H4 (cell line): ENCODE results near the gene WFS1. TPM values are rescaled to one million over a fixed set of nuclear protein-coding genes. Genes with fewer than 3 reads are reported as not detected.

Source experiments
- DNase-seq: peaks from one replicate; pipeline ENCODE4 v3.0.0-alpha.2; 2015; ENCODE audit warnings: low spot score
- total RNA-seq: library from RNA; depleted of rRNA; stranded (reverse); fragments of >200 nt; shearing (Covaris generic); gene quantifications from 2 replicates; pipeline ENCODE4 v1.2.3, GENCODE V29; 2014

WFS1 gene
- total RNA-seq, 1 experiment from 2014 or later = 32.6 TPM

GRCh38 chr4:6233929-6234328, 35.7 kb upstream of the WFS1 start:
- DNase-seq = no peak

- no peak for DNase-seq
Observed at GRCh38 chr4:6235012-6235411, 34.6 kb upstream of the WFS1 start.

GRCh38 chr4:6235901-6236640, 33.6 kb upstream of the WFS1 start:
- no peak for DNase-seq

GRCh38 chr4:6236816-6237390, 32.7 kb upstream of the WFS1 start:
- no peak for DNase-seq

- no peak for DNase-seq
Observed at GRCh38 chr4:6239486-6239885, 30.2 kb upstream of the WFS1 start.

- no peak for DNase-seq
Observed at GRCh38 chr4:6239968-6240367, 29.7 kb upstream of the WFS1 start.

GRCh38 chr4:6241062-6241845, 28.4 kb upstream of the WFS1 start:
- DNase-seq = no peak

- DNase-seq = no peak
Observed at GRCh38 chr4:6242271-6243029, 27.2 kb upstream of the WFS1 start.

GRCh38 chr4:6245246-6246169, 24.1 kb upstream of the WFS1 start:
- no peak for DNase-seq

GRCh38 chr4:6246170-6246634, 23.4 kb upstream of the WFS1 start:
- no peak for DNase-seq

- no peak for DNase-seq
Observed at GRCh38 chr4:6248394-6248793, 21.3 kb upstream of the WFS1 start.

GRCh38 chr4:6250235-6250983, 19.2 kb upstream of the WFS1 start:
- DNase-seq = peak; percentile 61

- no peak for DNase-seq
Observed at GRCh38 chr4:6250984-6251295, 18.7 kb upstream of the WFS1 start.

- no peak for DNase-seq
Observed at GRCh38 chr4:6251365-6251764, 18.3 kb upstream of the WFS1 start.

- no peak for DNase-seq
Observed at GRCh38 chr4:6252051-6252450, 17.6 kb upstream of the WFS1 start.

- DNase-seq = no peak
Observed at GRCh38 chr4:6253111-6253510, 16.5 kb upstream of the WFS1 start.

GRCh38 chr4:6253961-6254360, 15.7 kb upstream of the WFS1 start:
- DNase-seq = no peak

- no peak for DNase-seq
Observed at GRCh38 chr4:6256141-6256540, 13.5 kb upstream of the WFS1 start.

- no peak for DNase-seq
Observed at GRCh38 chr4:6257247-6258025, 12.2 kb upstream of the WFS1 start.

- DNase-seq = no peak
Observed at GRCh38 chr4:6258026-6258360, 11.7 kb upstream of the WFS1 start.
